Left lung (tissue), 10 donors: ENCODE measurements around the gene DCLK2. TPM values are rescaled to one million over a fixed set of nuclear protein-coding genes. Genes with fewer than 3 reads are reported as not detected.

Experiments used
- ATAC-seq: fragments of 200-7000 bp; cut with Tn5 transposase; one replicate; pipeline ENCODE4 v1.9.1; 2020; ENCODE audit warnings: moderate library complexity
- DNase-seq, 4 donors: peaks; one replicate each; pipeline ENCODE4 v3.0.0-alpha.2; 2013 to 2020
- H3K27ac ChIP-seq, 2 donors: fragments of 200-600 bp; sonication (generic) in 1 of 2; one replicate each; pipeline versions ENCODE4 v1.5.0 to v1.8.0; 2020 to 2021
- H3K27me3 ChIP-seq, 2 donors: fragments of 200-600 bp; sonication (generic) in 1 of 2; one replicate each; pipeline versions ENCODE4 v1.5.0 to v1.8.0; 2020 to 2021
- H3K36me3 ChIP-seq, 2 donors: fragments of 200-600 bp; sonication (generic) in 1 of 2; one replicate each; pipeline versions ENCODE4 v1.5.0 to v1.8.0; 2020 to 2021
- H3K4me1 ChIP-seq, 2 donors: fragments of 200-600 bp; one replicate each; pipeline ENCODE4 v1.8.0; 2021
- H3K4me3 ChIP-seq, 2 donors: fragments of 200-600 bp; sonication (generic) in 1 of 2; one replicate each; pipeline versions ENCODE4 v1.5.0 to v1.8.0; 2020 to 2021; ENCODE audit warnings: mild to moderate bottlenecking in 1 of 2
- H3K9me3 ChIP-seq, 2 donors: fragments of 200-600 bp; sonication (generic) in 1 of 2; one replicate each; pipeline versions ENCODE4 v1.5.0 to v1.8.0; 2020 to 2021
- CTCF ChIP-seq, 2 donors: fragments of 200-600 bp; sonication (generic) in 1 of 2; IDR thresholded peaks; one replicate each; pipeline versions ENCODE4 v1.5.0 to v1.8.0; 2021; ENCODE audit warnings: antibody characterized with exemption in 2 of 2
- intact Hi-C, 2 donors: fragments of 100-400 bp; cut with DNase I; formaldehyde crosslinking; loops; one replicate each; pipeline versions ENCODE4 v1.11.2 to v1.14.2; 2022
- polyA plus RNA-seq, 6 donors: library from polyadenylated mRNA; unstranded; fragments of 120-200 nt; gene quantifications; one replicate each; pipeline ENCODE4 v1.2.1, GENCODE V29; 2013; ENCODE audit not compliant: insufficient read length in 6 of 6
- total RNA-seq, 2 donors: library from RNA; stranded (reverse); fragmentation: NEBNext Ultra II Directional; extraction: Animal tissue kit (Norgen Biotek cat#: 25700); gene quantifications; one replicate each; pipeline ENCODE4 v1.2.1, GENCODE V29; 2021
- donor health status: DM: no; HTN: yes; CAD: no.
- donor health status: DM: no; HTN: no; CAD: no.

The DCLK2 gene
- total and polyA plus RNA-seq, 8 donors: 2.6 to 12.9 (median 11.5) TPM

GRCh38 chr4:150286656-150287055 lies 208.4 kb downstream of the DCLK2 start:
- intact Hi-C loops: no loop called here
- ATAC-seq: no peak
- no peak for DNase-seq
- Histone ChIP-seq H3K4me1 (no peaks in the 10 kb centered on the region), H3K9me3 (no peaks in the 10 kb centered on the region), H3K4me3 (no peak overlapping the region), H3K27ac (no peak overlapping the region), H3K27me3 (no peaks in the 10 kb centered on the region), H3K36me3 (peaks cover 0 to 7% of the 10 kb centered on the region in 2 donors)
- TF ChIP-seq CTCF (IDR thresholded peaks at IDR 0.05): no peak

- Histone ChIP-seq H3K4me3 (no peak overlapping the region), H3K4me1 (no peaks in the 10 kb centered on the region), H3K9me3 (peaks cover 0 to 2% of the 10 kb centered on the region in 2 donors), H3K27ac (no peak overlapping the region), H3K27me3 (no peaks in the 10 kb centered on the region), H3K36me3 (no peaks in the 10 kb centered on the region)
- TF ChIP-seq CTCF (IDR thresholded peaks at IDR 0.05): no peak
- DNase-seq: no peak
- no peak for ATAC-seq
- intact Hi-C loops: no loop called here
These were observed 211.0 kb downstream of the DCLK2 start for GRCh38 chr4:150289198-150289597.

DNA sequence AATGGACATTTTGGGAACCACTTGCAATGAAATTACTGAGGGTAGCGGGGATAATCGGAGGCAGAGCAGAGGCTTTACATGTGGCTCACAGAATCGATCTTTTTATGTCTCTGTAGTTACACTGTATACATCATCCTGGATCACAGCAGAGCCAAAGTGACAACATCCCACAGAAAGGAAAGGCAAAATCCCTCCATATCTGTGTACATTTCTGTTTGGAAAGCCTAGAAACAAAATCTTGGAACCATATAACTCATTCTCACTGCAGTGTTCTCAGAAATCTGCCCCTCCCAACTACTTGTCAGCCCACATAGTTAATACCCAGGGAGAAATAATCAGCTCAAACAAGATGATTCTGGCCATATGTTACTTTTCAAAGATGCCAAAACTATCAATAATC lies 211.6 kb downstream of the DCLK2 start:
- Histone ChIP-seq H3K9me3 (peaks cover 0 to 2% of the 10 kb centered on the region in 2 donors), H3K27me3 (no peaks in the 10 kb centered on the region), H3K4me3 (no peak overlapping the region), H3K36me3 (no peaks in the 10 kb centered on the region), H3K4me1 (no peaks in the 10 kb centered on the region), H3K27ac (no peak overlapping the region)
- no peak for TF ChIP-seq CTCF (IDR thresholded peaks at IDR 0.05)
- DNase-seq (no peak), ATAC-seq (no peak)
- intact Hi-C loops: loop anchor here in 1 of 2 donors (10.0 kb wide), 1 partner anchor 575 kb away; no protein-coding TSS in a partner anchor

DNA sequence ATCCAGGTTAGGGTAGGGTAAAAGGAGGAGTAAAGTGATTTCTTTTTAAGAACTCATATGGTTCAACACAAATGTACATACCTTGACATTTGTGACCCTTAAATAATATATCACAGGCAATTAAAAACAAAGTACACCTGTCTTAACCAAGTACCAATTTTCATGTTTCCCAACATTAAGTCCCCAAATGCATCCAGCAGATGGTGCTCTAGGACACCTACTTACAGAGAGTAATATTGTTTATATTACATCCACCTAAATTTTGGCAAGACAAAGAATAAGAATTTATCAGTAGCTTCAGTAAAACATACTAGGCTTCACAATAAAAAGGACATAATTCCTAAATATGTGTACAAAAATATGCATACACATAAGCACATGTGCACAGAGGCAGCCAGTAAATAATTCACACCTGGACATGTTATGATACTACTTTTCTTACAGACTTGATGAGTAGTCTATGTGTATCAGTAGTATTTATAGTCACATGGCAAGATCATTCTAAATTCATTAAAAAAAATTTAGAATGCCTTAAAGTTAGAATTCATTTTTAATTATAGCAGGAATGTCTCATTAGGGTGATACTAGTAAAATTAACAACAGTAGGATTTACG lies 219.7 kb downstream of the DCLK2 start:
- peak; percentile 71 for ATAC-seq
- H3K4me3 ChIP-seq: no peak overlapping the region
- intact Hi-C loops: loop anchor here in 1 of 2 donors (10.0 kb wide), 1 partner anchor 567 kb away; no protein-coding TSS in a partner anchor

More for the DNA sequence above, 219.7 kb downstream of the DCLK2 start:
- TF ChIP-seq CTCF (IDR thresholded peaks at IDR 0.05): peak; percentile 45 to 56
- Histone ChIP-seq H3K4me1 (peaks cover 0 to 6% of the 10 kb centered on the region in 2 donors), H3K36me3 (no peaks in the 10 kb centered on the region), H3K27ac (no peak overlapping the region), H3K27me3 (no peaks in the 10 kb centered on the region), H3K9me3 (no peaks in the 10 kb centered on the region)
- peak in 2 of 4 donors; percentile 29 to 65 for DNase-seq
